IPS-15b (cell line): ENCODE measurements around the gene ATXN1.

Experiments used
- H3K27me3 ChIP-seq: one replicate; pipeline ENCODE4 v1.6.1; 2013; ENCODE audit warnings: low read length; ENCODE audit not compliant: control insufficient read depth, insufficient read depth
- H3K36me3 ChIP-seq: one replicate; pipeline ENCODE4 v1.6.1; 2013; ENCODE audit warnings: low read length; ENCODE audit not compliant: control insufficient read depth, insufficient read depth
- H3K4me1 ChIP-seq: one replicate; pipeline ENCODE4 v1.6.1; 2013; ENCODE audit warnings: mild to moderate bottlenecking, low read length; ENCODE audit not compliant: control insufficient read depth, insufficient read depth
- H3K4me3 ChIP-seq: one replicate; pipeline ENCODE4 v1.5.1; 2013; ENCODE audit warnings: low read depth, low read length
- H3K9ac ChIP-seq: one replicate; pipeline ENCODE4 v1.6.1; 2013; ENCODE audit warnings: low read depth, mild to moderate bottlenecking, low read length
- H3K9me3 ChIP-seq: one replicate; pipeline ENCODE4 v1.6.1; 2013; ENCODE audit warnings: mild to moderate bottlenecking, low read length; ENCODE audit not compliant: control insufficient read depth, insufficient read depth

Gene ATXN1

DNA sequence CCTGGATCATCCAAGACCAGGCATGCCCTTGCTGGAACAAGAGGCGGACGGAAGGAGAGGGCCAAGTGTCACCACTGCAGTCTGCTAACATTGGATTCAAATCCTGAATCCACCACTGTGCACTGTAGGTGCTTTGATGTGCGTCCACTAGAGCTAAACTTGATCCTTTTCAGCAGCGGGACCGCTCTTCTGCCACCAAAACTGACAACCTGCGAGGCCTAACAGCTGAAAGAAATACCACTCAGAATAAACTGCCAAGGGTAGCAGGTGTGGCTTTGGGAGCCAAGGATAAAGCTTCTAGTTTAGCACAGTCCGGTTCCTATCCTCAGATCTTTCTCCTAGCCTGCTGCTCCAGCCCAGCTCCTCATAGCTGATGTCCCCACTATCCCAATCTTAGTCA, 108.0 kb downstream of the ATXN1 start:
- Histone ChIP-seq H3K9me3 (no peaks in the 10 kb centered on the region), H3K4me3 (no peak overlapping the region), H3K4me1 (no peaks in the 10 kb centered on the region), H3K27me3 (no peaks in the 10 kb centered on the region), H3K36me3 (no peaks in the 10 kb centered on the region), H3K9ac (no peak overlapping the region)

- H3K4me3 ChIP-seq, result no peak overlapping the region
Measured at GRCh38 chr6:16651871-16652270, 109.4 kb downstream of the ATXN1 start.

DNA sequence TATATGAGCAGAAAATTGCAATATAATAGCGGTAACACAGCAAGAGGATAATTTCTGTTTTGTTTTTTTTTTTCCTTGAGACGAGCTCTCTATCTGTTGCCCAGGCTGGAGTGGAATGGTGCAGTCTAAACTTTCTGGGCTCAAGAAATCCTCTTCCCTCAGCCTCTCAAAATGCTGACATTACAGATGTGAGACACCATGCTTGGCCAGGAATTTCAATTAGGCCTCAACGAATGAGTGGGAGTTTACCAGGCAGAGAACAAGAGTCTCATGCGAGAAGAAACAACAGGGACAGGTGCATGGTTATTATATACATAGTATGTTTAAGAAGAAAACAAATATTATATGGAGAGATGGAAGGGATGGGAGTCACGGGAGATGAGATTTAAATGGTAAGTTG, 111.4 kb downstream of the ATXN1 start:
- H3K4me3 ChIP-seq, result no peak overlapping the region
- H3K9ac ChIP-seq, result no peak overlapping the region
- no peaks in the 10 kb centered on the region for H3K36me3 ChIP-seq
- H3K27me3 ChIP-seq, result no peaks in the 10 kb centered on the region
- H3K4me1 ChIP-seq, result no peaks in the 10 kb centered on the region
- H3K9me3 ChIP-seq, result no peaks in the 10 kb centered on the region

More at GRCh38 chr6:16651871-16652270, 109.4 kb downstream of the ATXN1 start:
- no peak overlapping the region for H3K9ac ChIP-seq
- H3K9me3 ChIP-seq, result no peaks in the 10 kb centered on the region
- H3K36me3 ChIP-seq, result no peaks in the 10 kb centered on the region
- H3K4me1 ChIP-seq, result no peaks in the 10 kb centered on the region
- H3K27me3 ChIP-seq, result no peaks in the 10 kb centered on the region

GRCh38 chr6:16649241-16649640, 112.0 kb downstream of the ATXN1 start:
- Histone ChIP-seq H3K9me3 (no peaks in the 10 kb centered on the region), H3K36me3 (no peaks in the 10 kb centered on the region), H3K27me3 (no peaks in the 10 kb centered on the region), H3K4me1 (no peaks in the 10 kb centered on the region), H3K4me3 (no peak overlapping the region), H3K9ac (no peak overlapping the region)

GRCh38 chr6:16648003-16648402, 113.3 kb downstream of the ATXN1 start:
- Histone ChIP-seq H3K36me3 (no peaks in the 10 kb centered on the region), H3K9ac (no peak overlapping the region), H3K4me3 (no peak overlapping the region), H3K4me1 (no peaks in the 10 kb centered on the region), H3K9me3 (no peaks in the 10 kb centered on the region), H3K27me3 (no peaks in the 10 kb centered on the region)

DNA sequence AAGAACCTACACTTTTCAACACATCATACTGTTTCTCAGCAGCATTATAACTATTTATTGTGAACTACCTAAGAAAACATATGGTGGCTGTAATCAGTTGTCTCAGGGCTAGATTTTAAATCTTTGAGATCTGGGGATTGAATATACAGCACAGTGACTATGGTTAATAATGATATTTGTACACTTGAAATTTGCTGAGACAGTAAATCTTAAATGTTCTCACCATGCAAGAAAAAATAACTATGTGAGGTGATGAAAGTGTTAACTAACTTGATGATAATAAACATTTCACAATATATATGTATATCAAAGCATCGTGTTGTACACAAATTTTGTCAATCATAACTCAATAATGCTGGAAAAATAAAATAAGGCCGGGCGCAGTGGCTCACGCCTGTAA, 113.8 kb downstream of the ATXN1 start:
- H3K27me3 ChIP-seq, result no peaks in the 10 kb centered on the region
- no peak overlapping the region for H3K9ac ChIP-seq
- H3K4me1 ChIP-seq, result no peaks in the 10 kb centered on the region
- no peak overlapping the region for H3K4me3 ChIP-seq
- no peaks in the 10 kb centered on the region for H3K36me3 ChIP-seq
- H3K9me3 ChIP-seq, result no peaks in the 10 kb centered on the region

DNA sequence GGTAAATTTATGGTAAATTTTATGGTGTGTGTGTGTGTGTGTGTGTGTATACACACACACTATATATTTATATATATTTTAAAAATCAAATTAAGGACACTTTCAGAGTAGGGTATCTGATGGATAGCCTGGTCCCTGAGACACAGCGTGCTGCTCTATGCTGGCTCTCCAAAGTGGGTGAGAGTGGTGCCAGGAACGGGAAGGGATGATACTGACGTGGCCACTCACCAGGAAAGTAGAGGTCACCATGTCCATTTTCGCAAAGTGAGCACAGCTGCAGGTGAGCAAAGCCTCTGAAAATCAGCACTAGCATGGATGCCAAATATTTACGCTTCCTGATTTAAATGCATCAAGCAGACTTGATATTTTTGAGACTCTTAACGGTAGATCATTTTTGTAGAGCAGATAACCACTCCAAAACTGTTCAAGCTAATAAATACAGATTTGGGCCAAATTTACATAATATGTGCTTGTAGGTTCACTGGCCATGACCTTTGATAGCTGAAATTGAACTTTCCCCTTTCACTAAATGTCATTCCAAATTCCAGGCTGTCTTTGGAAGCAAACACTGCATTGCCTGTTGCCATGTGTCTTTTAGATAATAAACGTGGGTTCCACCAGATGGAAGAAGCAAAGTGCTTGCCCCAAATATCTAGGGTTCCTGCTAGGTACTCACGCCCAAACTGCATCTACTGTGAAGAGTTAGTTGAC, 116.6 kb downstream of the ATXN1 start:
- no peaks in the 10 kb centered on the region for H3K4me1 ChIP-seq
- H3K9me3 ChIP-seq, result no peaks in the 10 kb centered on the region
- no peaks in the 10 kb centered on the region for H3K27me3 ChIP-seq
- H3K9ac ChIP-seq, result no peak overlapping the region
- H3K36me3 ChIP-seq, result no peaks in the 10 kb centered on the region
- no peak overlapping the region for H3K4me3 ChIP-seq

DNA sequence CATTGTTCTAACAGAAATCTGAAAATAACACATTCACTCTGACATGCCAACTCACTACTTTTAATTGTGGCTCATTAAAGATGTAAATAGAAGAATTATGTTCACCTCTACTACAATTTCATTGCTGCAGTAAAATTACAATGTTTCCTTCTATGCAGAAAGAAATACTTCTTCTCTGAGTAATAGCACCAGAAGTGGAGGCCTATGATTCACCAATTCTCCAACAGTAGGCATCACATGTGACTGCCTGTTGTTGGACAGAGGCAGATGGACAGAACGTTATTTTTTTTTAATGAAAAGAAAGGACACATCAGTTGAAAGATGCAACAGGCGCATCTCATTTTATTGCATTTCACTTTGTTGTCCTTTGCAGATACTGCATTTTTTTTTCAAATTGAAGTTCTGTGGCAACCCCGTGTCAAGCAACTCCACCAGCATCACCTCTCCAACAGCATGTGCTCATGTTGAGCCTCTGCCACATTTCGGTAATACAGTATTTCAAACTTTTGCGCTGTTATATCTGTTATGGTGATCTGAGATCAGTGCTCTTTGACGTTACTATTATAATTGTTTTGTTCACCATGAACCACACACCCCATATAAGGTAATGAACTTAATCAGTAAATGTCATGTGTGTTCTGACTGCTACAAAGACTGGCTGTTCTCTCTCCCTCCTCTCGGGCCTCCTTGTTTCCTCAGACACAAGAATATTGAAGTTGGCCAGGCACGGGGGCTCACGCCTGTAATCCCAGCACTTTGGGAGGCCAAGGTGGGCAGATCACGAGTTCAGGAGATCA, 121.4 kb downstream of the ATXN1 start:
- Histone ChIP-seq H3K4me1 (peaks cover 6% of the 10 kb centered on the region), H3K9ac (no peak overlapping the region), H3K27me3 (no peaks in the 10 kb centered on the region), H3K4me3 (no peak overlapping the region), H3K36me3 (no peaks in the 10 kb centered on the region), H3K9me3 (no peaks in the 10 kb centered on the region)

- no peaks in the 10 kb centered on the region for H3K36me3 ChIP-seq
- no peaks in the 10 kb centered on the region for H3K9me3 ChIP-seq
- no peak overlapping the region for H3K4me3 ChIP-seq
- no peak overlapping the region for H3K9ac ChIP-seq
- no peaks in the 10 kb centered on the region for H3K27me3 ChIP-seq
- H3K4me1 ChIP-seq, result peaks cover 6% of the 10 kb centered on the region
Measured at GRCh38 chr6:16637635-16638034, 123.6 kb downstream of the ATXN1 start.

DNA sequence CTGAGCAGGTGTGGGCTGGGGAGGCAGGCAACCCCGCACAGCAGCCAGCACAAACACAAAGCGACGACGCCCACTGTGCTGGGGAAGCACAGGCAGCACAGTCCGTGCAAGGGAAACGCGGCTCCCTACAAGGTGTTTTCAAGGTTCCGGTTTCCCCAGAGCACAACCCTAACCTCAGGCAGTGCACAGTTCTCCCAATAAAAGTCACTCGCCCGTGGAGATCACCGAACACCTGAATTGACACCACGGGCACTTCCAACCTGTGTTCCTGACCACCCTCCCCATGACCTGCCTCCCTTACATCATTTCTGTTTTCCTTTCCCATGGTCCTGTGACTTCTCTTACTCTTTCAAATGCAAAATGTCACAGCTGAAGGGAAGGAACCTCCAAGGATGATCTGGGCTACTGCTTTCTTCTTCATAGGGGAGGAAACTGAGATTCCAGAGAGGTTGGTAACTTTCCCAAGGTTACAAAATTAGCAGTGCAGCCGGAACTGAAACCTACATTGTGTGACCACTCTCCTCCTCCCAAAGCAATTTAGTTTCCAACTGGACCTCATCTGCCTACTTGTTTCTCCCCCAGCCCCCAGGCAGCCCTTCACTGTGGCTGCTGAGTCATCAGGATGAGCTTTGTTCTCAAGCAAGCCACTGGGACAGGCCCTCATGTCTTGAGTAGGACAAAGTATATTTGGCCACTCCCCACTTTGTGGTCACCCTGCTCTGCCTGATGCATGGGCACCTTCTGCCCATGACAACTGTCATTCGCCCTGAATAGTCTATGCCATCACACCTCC, 125.3 kb downstream of the ATXN1 start:
- Histone ChIP-seq H3K9me3 (no peaks in the 10 kb centered on the region), H3K27me3 (no peaks in the 10 kb centered on the region), H3K36me3 (no peaks in the 10 kb centered on the region), H3K4me3 (peak overlapping the region; percentile 19), H3K9ac (no peak overlapping the region), H3K4me1 (peaks cover 10% of the 10 kb centered on the region)

DNA sequence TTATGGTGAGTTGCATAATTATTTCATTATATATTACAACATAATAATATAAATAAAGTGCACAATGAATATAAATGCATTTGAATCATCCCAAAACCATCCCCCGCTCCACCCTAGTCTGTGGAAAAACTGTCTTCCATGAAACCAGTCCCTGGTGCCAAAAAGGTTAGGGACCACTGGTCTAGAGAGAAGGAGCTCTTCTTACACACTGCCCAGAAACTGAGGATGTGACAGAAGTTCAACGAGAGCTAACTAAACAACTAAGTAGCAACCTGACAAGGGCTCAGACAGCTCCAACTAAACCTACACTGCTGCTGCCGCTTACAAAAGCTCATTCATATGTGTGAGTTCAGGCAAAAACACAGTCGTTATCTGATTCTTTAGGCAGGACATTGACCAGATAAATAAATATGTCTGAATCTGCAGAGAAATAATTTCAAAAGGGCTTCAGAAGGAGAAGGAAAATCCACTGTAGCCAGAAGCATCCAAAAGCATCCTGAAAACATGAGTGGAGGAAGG, 125.9 kb downstream of the ATXN1 start:
- Histone ChIP-seq H3K4me1 (peaks cover 10% of the 10 kb centered on the region), H3K9me3 (no peaks in the 10 kb centered on the region), H3K27me3 (no peaks in the 10 kb centered on the region), H3K4me3 (no peak overlapping the region), H3K36me3 (no peaks in the 10 kb centered on the region), H3K9ac (no peak overlapping the region)
